GM18907 (cell line): Measurements from ENCODE around the gene SLC5A10.

Source experiments
- ATAC-seq: cut with Tn5 transposase; IDR thresholded peaks from one replicate; pipeline ENCODE4 v1.9.1; 2021; ENCODE audit warnings: mild to moderate bottlenecking, moderate library complexity; ENCODE audit not compliant: unreplicated experiment

SLC5A10 gene

DNA sequence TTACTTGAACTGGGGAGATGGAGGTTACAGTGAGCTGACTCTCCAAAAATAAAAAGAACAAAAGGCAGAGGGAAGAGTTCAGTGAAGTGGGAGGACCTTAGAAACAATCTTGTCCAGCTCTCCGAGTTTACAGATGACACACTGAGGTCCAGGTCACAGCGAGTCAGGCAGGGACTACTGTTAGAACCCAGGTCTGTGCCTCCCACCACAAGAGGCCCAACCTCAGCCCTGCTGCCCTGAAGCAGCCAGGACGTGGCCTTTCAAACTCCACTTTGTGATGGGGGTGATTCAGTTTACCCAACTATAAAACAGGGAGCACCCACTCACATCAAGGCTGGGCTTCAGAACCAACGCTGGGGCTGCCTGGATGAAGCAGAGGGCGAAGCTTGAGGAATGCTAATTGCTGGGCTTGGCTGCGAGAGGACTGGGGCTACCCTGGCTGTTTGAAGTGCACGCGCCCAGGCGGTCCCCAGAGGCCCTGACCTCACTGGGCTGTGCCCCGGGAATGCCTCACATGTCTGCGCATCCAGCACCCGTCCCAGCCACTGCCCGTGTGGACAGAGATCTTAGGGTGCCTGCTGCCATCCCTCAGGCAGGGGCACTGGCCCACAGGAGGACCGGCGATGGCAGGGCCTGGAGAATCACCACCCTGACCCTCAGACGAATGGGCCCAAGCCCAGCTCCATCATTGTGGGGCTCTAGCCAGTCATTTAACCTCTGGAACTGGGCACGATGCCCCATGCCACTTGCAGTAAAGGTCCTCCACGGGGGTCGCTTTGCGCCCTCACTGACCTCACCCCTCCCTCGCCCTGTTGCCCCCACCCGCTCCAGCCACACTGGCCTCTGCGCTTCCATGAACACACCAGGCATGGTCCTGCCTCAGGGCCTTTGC, 11.4 kb downstream of the SLC5A10 start:
- ATAC-seq, result no peak

DNA sequence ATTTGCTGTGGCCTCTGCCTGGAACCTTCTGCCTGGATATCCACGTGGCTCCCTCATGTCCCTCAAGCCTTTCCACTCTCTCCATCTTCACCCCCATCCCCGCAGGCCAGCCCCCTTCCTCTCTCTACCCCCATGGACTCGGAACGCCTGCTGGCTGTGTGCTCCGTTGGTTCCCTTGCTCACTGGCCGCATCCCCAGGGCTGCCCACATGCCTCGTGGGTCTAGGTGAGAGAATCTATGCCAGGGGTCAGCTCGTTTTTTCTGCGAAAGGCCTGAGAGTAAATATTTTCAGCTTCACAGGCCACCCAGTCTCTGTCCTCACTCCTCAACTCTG, 12.0 kb downstream of the SLC5A10 start:
- ATAC-seq, result no peak

DNA sequence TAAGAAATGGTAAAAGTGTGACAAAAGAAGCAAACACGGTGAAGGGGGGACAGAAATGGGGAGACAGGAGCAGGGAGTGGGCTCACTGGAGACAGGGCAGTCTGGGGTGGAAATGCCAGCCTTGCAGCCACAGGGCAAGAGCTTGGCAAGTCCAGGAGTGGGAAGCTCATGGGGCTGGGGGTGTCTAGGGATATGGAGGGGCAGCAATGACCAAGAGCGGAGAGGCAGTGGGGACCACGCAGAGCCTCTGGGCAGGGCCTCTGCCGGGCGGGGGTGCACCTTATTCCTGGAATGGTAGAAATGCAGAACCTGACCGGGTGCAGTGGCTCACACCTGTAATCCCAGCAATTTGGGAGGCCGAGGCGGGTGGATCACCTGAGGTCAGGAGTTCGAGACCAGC, 12.6 kb downstream of the SLC5A10 start:
- no peak for ATAC-seq

DNA sequence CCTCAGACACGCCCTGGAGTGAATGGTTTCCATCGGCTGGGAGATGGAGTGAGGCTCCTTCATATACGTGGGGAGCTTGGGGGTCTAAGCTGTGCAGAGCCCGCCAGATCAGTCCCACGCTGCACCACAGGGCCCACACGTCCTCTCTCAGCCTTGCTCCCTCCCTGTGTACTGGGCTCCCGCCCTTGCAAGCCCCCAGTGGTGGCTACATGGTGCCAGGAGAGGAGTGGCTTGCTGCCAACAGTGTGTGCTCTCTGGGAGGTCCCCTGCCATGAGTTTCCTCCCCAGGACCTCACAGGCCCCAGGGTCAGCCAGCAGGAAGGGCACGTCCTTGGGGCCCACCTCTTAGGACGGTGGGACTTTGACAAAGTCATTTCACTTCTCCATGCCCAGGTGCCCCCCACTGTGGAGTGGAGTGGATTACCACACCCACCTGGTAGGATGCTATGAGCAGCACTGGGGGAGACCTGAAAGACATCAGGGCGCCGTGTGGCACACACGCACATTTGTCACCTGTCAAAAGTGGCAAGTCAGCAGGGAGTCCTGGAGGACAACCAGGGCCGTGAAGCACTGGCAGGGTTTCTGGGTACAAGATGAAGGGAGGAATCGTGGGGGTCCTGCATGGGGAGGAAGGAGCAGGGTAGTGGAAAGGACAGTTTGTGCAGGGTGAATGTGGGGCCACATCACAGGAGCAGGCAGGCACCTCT, 13.7 kb downstream of the SLC5A10 start:
- no peak for ATAC-seq

DNA sequence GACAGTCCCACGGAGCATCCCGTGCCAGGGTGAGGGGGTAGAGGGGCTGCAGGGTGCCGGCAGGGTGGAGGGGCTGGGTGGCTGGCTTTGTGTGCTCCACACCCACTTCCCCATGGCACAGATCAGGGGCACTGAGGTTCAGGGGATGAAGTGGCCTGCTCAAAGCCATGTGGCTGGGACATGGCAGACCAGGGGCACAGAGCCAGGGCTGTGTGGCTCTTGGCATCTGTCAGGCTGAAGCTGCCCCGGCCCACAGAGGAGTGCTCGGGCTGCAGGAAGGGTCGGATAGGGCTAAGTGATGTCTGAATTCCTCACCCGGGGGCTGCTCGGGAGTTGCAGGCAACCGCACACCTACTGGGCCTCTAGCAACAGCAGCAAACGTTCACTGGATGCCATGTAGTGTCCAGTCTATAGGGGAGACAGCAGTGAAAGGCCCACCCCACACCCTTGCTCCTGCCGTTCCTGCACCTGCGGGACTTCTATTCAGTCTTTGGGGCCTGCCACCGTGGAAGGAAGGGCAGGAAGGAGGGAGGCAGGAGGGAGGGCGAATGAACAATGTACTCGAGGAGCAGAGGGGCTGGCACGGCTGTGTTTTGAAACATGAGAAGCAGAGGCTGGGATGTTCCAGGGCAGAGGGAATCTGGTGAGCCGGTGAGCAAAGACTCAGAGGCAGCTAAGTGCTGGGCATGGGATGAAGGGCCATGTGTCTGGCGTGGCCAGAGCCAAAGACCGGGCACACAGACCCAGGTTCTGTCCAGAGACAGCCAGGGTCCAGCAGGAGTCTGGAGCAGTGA, 15.1 kb downstream of the SLC5A10 start:
- no peak for ATAC-seq

DNA sequence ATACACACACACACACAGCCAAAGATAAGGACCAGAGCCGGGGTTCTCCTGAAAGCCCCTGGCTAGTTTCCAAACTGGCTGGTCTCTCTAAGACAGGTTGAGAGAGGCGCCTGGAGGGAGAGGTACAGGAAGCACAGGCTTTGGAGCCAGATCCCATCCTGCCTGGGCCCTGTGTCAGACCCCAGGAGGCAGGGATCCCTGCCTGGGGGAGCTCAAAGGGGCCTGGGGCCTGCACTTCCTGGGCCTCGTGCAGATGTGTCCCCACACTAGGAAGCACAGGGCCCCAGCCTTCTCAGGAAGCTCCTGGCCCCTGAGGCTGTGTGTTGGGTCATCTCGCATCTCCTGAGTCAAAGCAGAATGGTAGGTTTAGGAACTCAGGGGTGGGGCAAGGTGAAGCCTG, 16.0 kb downstream of the SLC5A10 start:
- ATAC-seq, result no peak

DNA sequence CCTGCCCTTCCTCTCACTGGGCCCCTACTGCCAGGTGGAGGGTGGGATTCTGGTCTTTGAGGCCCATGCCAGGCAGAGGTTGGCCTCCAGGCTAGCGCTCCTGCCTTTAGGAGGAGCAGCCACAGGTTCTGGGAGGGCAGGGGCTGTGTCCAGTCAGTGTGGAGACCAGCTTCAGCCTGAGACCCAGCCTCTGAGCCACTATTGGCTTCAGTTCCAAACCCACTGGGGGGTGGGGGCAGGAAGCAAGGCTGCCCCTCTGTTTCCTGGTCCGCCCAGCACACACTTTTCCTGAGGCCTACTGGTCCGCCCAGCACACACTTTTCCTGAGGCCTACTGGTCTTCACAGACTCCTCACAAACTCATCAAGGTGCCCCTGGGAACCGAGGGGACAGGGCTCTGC, 16.4 kb downstream of the SLC5A10 start:
- no peak for ATAC-seq

DNA sequence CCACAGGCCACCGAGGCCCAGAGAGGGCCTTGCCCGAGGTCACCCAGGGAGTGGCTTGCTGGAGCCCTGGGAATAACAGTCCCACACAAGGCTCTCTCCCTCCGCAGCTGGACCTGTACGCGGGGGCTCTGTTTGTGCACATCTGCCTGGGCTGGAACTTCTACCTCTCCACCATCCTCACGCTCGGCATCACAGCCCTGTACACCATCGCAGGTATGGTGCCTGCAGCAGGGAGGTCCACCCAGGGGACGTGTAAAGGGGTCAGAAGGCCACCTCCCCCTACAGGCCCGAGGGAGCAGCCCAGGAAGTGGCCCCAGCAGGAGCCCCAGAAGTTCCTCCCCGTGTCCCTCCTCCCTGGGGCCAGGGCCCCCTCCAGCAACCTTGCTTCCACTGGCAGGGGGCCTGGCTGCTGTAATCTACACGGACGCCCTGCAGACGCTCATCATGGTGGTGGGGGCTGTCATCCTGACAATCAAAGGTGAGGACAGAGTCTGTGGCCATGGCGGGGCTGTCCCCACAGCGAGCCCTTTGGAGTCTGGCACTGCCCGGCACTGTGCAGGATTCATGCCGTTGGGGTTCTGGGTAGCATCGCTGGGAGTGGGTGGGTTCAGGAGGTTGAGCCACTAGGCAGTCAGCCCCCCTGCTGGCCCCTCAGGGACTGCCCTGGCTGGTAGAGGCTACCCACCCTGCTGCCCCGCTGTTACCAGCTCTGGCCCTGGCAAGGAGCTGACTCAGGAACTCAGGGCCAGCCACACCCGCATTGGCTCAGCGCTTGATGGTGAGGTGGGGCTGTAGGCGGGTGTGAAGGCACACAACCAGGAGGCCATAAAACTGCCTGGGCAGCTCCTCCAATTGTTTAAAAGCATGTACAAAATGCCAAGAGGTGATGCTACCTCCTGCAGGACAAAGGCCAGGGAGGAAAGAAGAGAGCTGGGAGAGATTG, 17.3 kb downstream of the SLC5A10 start:
- no peak for ATAC-seq

DNA sequence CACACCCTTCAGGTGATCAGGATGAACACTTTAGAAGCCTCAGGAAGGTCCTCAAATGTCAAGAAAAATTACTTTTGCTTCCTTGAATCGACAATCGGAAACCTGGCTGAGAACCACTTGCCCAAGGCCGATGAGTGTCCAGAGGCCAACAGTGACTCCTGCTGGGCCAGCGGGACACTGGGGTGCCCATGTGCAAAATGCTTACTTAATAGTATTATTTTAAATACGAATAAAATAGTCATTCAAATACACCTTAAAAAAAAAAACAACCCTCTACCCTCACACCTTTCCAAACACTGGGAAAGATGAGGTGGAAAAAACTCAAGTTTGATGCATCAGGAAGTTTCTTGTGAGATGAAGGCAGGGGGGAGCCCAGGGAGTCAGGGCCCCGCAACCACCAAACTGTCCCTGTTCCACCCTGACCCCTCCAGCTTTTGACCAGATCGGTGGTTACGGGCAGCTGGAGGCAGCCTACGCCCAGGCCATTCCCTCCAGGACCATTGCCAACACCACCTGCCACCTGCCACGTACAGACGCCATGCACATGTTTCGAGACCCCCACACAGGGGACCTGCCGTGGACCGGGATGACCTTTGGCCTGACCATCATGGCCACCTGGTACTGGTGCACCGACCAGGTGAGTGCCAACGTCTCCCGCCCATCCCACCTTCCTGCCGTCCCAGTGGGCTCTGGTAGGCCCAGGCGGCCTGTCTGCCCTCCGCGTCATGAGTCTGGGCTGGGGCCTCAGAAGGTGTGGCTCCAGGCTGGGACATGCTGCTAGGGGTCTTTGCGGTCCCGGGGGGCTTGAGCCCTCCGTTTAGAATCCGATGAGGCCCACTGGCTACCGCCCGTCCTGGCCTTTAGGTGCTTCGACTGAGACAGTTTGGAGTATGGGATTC, 18.9 kb downstream of the SLC5A10 start:
- ATAC-seq, result no peak

DNA sequence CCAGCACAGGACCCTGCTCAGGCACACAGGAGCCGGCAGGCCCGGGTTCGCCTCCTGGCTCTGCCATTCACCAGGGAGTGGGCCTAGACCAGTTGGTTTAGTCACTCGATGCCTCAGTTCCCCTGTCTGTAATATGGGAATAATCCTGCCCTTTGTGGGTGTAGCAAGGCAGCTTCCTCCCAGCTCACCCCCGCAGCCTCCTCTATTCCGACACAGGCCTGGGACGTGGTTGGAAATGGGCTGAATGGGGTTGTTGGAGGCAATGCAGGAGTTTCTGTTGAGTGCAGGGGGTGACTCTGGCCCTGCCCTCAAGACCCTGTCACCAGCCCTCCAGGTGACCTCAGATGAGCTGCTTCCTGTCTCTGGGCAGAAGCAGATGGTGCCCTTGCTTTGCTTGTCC, 19.8 kb downstream of the SLC5A10 start:
- no peak for ATAC-seq

DNA sequence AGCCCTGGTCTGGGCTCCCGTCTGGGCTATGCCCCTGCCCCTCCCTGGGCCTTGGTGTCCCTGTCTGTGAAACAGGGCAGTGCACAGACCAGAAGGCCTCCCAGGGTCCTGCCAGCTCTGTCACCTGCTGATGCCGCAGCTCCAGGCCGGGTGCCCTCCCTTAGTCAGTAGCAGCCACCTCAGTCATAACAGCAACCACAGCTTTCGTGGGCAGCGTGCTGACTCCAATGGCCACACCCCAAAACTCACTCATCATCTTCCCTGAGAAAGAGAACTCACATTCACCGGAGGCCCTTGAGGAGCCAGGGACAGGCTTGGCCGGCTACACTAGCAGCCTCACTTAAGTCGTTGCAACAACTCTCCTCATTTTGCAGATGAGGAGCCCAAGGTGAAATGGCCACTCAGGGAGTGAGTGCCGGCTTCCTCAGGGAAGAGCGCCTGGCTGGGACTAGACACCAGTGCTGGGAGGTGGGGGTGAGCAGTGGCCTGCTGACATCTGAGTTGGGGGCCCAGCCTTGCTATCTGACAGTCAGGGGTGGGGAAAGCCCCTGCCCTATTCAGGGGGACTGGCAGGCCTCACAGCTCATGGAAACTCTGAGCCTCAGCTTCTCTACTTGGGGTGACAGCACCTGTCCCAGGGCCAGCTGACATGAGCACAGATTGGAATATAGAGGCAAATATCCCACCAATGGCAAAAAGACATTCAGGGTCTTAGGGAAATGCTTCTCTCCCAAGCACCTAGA, 22.6 kb downstream of the SLC5A10 start:
- ATAC-seq, result no peak

DNA sequence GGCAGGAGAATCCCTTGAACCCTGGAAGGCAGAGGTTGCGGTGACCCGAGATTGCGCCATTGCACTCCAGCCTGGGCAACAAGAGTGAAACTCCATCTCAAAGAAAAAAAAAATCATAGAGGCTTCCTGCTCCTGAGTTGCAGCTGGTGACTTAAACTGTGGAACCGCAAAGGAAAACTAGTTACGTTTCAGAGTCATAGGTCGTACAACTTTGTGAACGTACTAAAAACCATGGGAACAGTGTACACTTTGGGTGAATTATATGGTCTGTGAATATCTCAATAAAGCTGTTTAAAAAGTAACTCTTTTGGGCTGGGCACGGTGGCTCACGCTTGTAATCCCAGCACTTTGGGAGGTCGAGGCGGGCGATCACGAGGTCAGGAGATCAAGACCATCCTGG, 23.6 kb downstream of the SLC5A10 start:
- ATAC-seq, result no peak

DNA sequence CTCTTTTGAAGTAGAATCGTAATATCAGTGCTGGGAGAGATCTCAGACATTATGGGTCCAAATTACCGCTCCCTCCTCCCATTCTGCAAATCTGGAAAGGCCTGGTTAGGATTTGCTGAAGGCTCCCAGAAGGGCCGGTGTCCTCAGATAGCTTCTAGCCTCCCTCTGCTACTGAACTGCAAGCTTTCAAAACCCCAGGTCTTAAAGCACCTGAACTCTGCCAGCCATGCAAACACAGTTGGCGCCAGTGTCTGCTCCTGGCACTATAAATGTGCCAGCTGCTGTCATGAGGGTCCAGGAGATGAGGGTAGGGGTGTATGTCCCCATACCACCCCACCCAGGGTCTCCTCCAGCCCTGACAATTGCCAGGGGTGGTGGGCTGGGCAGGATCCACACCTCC, 24.2 kb downstream of the SLC5A10 start:
- ATAC-seq, result no peak

DNA sequence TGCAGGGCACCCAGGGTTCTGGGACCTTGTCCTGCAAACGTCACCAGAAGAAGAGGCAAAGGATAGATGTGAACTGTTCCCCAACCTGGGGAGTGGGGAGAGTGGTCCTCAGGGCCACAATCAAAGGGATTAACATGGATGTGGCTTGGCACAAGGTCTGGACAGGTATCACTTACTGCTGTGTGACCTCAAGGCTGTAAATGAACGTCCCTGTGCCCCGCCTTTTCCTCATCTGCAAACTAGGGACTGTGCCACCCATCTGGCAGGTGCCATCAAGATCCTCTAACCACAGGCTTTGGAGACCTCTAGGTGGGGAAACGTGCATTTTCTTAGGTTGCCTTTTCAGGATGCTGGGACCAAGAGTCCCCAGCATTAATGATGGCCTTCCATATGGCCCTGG, 25.1 kb downstream of the SLC5A10 start:
- ATAC-seq, result no peak

DNA sequence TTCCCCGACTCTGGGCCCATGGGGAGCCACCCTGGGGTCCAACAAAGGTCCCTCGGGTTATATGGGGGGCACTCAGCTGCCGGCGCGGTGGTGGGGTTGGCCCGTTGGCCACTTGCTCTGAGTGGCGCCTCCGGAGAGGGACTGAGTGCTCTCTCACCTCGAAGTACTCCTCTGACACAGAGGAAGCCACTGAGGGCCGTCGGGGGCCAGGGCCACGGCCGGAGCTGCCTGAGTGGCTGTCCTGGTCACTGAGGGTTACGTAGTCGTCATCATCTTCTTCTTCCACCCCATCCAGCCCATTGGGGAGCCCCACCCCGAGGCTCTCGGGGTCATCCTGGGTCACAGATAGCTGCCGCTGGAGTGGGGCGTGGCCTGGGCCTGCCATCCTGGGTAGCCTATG, 25.7 kb downstream of the SLC5A10 start:
- no peak for ATAC-seq

DNA sequence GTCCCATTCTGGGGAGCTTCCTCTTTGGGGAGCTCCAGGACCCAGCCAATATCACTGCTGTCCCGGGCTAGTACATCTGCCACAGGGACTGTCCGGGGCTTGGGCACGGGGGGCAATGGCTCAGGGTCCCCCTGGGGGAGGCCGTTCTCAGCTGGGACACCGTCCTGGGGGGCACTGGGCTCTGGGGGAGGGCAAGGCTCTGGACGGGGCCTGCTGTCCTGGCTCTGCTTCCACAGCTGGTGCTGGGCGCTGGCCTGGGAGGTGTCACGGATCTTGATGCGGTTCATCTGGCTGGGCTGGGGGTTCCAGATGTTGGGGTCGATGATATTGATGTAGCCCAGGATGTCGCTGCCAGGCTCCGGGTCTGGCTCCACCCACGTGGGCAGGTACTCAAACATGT, 26.1 kb downstream of the SLC5A10 start:
- no peak for ATAC-seq

DNA sequence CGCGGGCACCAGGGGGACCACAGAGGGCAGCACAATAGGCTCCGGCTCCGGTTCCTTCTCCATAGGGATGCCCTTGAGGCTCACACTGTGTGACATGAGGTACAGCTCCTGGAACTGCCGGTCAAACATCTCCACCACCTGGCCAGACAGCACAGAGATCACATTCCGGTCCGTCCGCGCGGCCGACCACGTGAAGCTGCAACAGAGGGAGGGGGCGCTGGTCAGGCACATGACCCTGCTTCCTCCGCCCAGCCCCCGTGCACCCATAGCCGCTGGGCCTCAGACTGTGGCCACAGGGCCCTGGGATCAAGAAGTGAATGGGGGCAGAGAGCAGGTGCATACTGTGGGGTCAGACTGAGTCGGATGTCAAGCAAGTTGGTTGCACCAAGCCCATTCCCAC, 26.7 kb downstream of the SLC5A10 start:
- no peak for ATAC-seq

DNA sequence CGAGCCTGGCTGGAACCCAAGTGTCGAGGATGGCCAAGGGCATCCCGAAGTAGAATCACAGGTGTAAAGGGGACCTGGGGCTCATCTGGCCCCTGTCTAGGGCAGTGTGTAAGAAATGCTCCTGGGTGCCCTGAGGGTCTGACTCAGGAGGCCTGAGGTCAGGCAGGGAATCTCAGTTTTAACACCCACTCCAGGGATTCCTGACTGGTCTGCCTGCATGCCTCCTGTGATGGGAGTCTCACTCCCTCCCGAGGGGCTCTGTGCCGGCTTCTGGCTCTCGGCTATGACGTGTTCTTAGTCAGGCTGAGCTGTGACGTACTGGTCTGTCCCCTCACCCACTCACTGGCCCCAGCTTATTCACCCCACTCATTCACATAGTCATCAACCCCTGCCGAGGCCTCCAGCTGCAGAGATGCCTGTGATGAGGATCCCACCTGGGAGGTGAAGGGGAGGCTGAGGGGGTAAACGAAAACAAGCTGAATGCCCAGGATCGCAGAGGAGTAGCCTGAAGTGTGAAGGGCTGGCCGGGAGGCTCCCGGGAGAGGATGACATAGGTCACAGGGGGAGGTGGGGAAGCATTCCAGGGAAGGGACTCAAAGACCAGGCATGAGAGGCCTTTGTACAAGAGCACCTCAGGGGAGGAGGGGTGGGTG, 28.8 kb downstream of the SLC5A10 start:
- no peak for ATAC-seq

DNA sequence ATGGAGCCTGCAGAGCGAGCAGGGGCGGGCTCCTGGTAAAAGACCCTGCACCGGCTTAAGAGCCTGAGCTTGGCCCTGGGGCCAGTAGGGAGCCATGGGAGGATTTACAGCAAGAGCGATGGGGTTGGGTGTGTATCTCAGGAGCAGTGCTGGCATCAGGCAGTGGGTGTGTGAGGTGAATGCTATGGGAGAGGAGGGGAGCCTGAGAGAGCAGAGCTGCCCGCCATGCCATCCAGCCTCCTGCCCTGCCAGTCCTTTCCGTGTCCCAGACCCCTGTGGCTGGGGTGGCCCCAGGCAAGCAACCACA, 29.3 kb downstream of the SLC5A10 start:
- ATAC-seq, result no peak
